GM23338 (cell line): Measurements from ENCODE around the gene ST6GALNAC4. TPM values are rescaled to one million over a fixed set of nuclear protein-coding genes. Genes with fewer than 3 reads are reported as not detected.

Source experiments
- ATAC-seq: fragments of 200-7000 bp; cut with Tn5 transposase; 3 replicates; pipeline ENCODE4 v1.9.1; 2020
- DNase-seq: peaks from one replicate; pipeline ENCODE4 v3.0.0-alpha.2; 2015; ENCODE audit warnings: low spot score
- H2AFZ ChIP-seq: fragments of 200-600 bp; sonication (generic); 2 replicates; pipeline ENCODE4 v1.8.0; 2016; ENCODE audit warnings: antibody characterized with exemption, mild to moderate bottlenecking, moderate library complexity
- H3F3A ChIP-seq: fragments of 200-600 bp; sonication (generic); replicated peaks from 2 replicates; pipeline ENCODE4 v1.8.0; 2017; ENCODE audit warnings: antibody characterized with exemption, mixed run types, low read depth
- H3K27ac ChIP-seq: fragments of 200-600 bp; sonication (generic); 2 replicates; pipeline ENCODE4 v1.6.1; 2016; ENCODE audit warnings: low read depth
- H3K27me3 ChIP-seq: fragments of 200-600 bp; sonication (generic); 2 replicates; pipeline ENCODE4 v1.8.0; 2016; ENCODE audit warnings: mild to moderate bottlenecking, mixed run types, moderate library complexity; ENCODE audit not compliant: insufficient read depth
- H3K36me3 ChIP-seq: fragments of 200-600 bp; sonication (generic); 2 replicates; pipeline ENCODE4 v1.8.0; 2016; ENCODE audit warnings: mild to moderate bottlenecking; ENCODE audit not compliant: insufficient read depth
- H3K4me1 ChIP-seq: fragments of 200-600 bp; sonication (generic); 2 replicates; pipeline ENCODE4 v1.8.0; 2016; ENCODE audit warnings: mild to moderate bottlenecking, moderate library complexity; ENCODE audit not compliant: insufficient read depth
- H3K4me2 ChIP-seq: fragments of 200-600 bp; sonication (generic); 2 replicates; pipeline ENCODE4 v1.7.1; 2017; ENCODE audit warnings: mixed run types
- H3K4me3 ChIP-seq: fragments of 200-600 bp; sonication (generic); 2 replicates; pipeline ENCODE4 v1.6.1; 2016; ENCODE audit warnings: mixed run types
- H3K79me2 ChIP-seq: fragments of 200-600 bp; sonication (generic); replicated peaks from 2 replicates; pipeline ENCODE4 v1.8.0; 2017; ENCODE audit warnings: mild to moderate bottlenecking; ENCODE audit not compliant: insufficient read depth
- H3K9me2 ChIP-seq: fragments of 200-600 bp; sonication (generic); 2 replicates; pipeline ENCODE4 v1.8.0; 2017; ENCODE audit not compliant: insufficient read depth
- H4K20me1 ChIP-seq: fragments of 200-600 bp; sonication (generic); replicated peaks from 2 replicates; pipeline ENCODE4 v1.8.0; 2017; ENCODE audit warnings: mild to moderate bottlenecking; ENCODE audit not compliant: insufficient read depth
- H3K27ac Mint-ChIP-seq: 2 replicates; pipeline ENCODE4 v1.8.0; 2020; ENCODE audit warnings: inconsistent platforms, mild to moderate bottlenecking, moderate library complexity, mixed read lengths
- H3K27me3 Mint-ChIP-seq: 3 replicates; pipeline ENCODE4 v1.8.0; 2022; ENCODE audit warnings: low read depth, mild to moderate bottlenecking, moderate library complexity, mixed read lengths, inconsistent platforms; ENCODE audit not compliant: insufficient read depth, poor library complexity
- H3K36me3 Mint-ChIP-seq: 3 replicates; pipeline ENCODE4 v1.8.0; 2021; ENCODE audit warnings: low read depth, mild to moderate bottlenecking, inconsistent platforms, moderate library complexity, mixed read lengths
- H3K4me1 Mint-ChIP-seq: 3 replicates; pipeline ENCODE4 v1.8.0; 2020; ENCODE audit warnings: mild to moderate bottlenecking, inconsistent platforms, mixed read lengths
- H3K4me3 Mint-ChIP-seq: 3 replicates; pipeline ENCODE4 v1.8.0; 2021; ENCODE audit warnings: moderate library complexity, mild to moderate bottlenecking, inconsistent platforms, mixed read lengths
- H3K9me3 Mint-ChIP-seq: 3 replicates; pipeline ENCODE4 v1.8.0; 2020; ENCODE audit warnings: moderate library complexity, mild to moderate bottlenecking, inconsistent platforms, mixed read lengths
- CREB1 ChIP-seq: fragments of 250-450 bp; sonication (Bioruptor Pico); IDR thresholded peaks from 2 replicates; pipeline ENCODE4 v1.5.0; 2020; ENCODE audit warnings: low read depth, mild to moderate bottlenecking, moderate library complexity
- EZH2 ChIP-seq: fragments of 200-600 bp; sonication (generic); IDR thresholded peaks from one replicate; pipeline ENCODE4 v1.8.0; 2017; ENCODE audit warnings: antibody characterized with exemption, mild to moderate bottlenecking, low read depth; ENCODE audit not compliant: unreplicated experiment
- EZH2phosphoT487 ChIP-seq: fragments of 200-600 bp; sonication (generic); IDR thresholded peaks from one replicate; pipeline ENCODE4 v1.8.1; 2018; ENCODE audit warnings: antibody characterized with exemption; ENCODE audit not compliant: unreplicated experiment
- JUNB ChIP-seq: IDR thresholded peaks from one replicate; pipeline ENCODE4 v1.6.1; 2016; ENCODE audit warnings: antibody characterized with exemption; ENCODE audit not compliant: unreplicated experiment
- NANOG ChIP-seq: IDR thresholded peaks from 2 replicates; pipeline ENCODE4 v1.6.1; 2016; ENCODE audit warnings: antibody characterized with exemption, borderline replicate concordance
- POLR2AphosphoS5 ChIP-seq: IDR thresholded peaks from 2 replicates; pipeline ENCODE4 v1.6.1; 2016; ENCODE audit warnings: antibody characterized with exemption, low read depth
- STAT1 ChIP-seq: IDR thresholded peaks from one replicate; pipeline ENCODE4 v1.6.1; 2016; ENCODE audit warnings: antibody characterized with exemption; ENCODE audit not compliant: unreplicated experiment
- ZNF114 ChIP-seq: fragments of 250-450 bp; sonication (Bioruptor Pico); IDR thresholded peaks from 2 replicates; pipeline ENCODE4 v1.5.0; 2020; ENCODE audit warnings: mild to moderate bottlenecking, moderate library complexity
- ZNF331 ChIP-seq: fragments of 250-450 bp; sonication (Bioruptor Pico); IDR thresholded peaks from 2 replicates; pipeline ENCODE4 v1.5.0; 2020; ENCODE audit warnings: low read depth, mild to moderate bottlenecking, moderate library complexity
- polyA plus RNA-seq: library from polyadenylated mRNA; unstranded; fragments of >200 nt; fragmentation: Nextera tagmentation; extraction: Ambion mirVana; gene quantifications from 2 replicates; pipeline ENCODE4 v1.2.1, GENCODE V29; 2016
- total RNA-seq: library from RNA; depleted of rRNA; stranded (reverse); fragments of >200 nt; shearing (Covaris generic); gene quantifications from 2 replicates; pipeline ENCODE4 v1.2.3, GENCODE V29; 2014
- TF ChIP-seq, protein P1 (sequence below): IDR thresholded peaks from one replicate; pipeline ENCODE4 v1.6.1; 2018; ENCODE audit warnings: antibody characterized with exemption; ENCODE audit not compliant: unreplicated experiment
- TF ChIP-seq, protein P2 (sequence below): fragments of 250-450 bp; sonication (Bioruptor Pico); IDR thresholded peaks from 2 replicates; pipeline ENCODE4 v1.5.0; 2020; ENCODE audit warnings: mild to moderate bottlenecking, moderate library complexity
- TF ChIP-seq, protein P3 (sequence below): IDR thresholded peaks from 2 replicates; pipeline ENCODE4 v1.6.1; 2016; ENCODE audit warnings: antibody characterized with exemption
- TF ChIP-seq, protein P4 (sequence below), 2 experiments: fragments of 200-600 bp in 1 of 2; sonication (generic) in 1 of 2; conservative IDR thresholded peaks; 2 replicates each; pipeline versions ENCODE4 v1.5.1 to v1.6.1; 2016 to 2017; ENCODE audit warnings: antibody characterized with exemption in 2 of 2, low read depth in 2 of 2, mild to moderate bottlenecking in 2 of 2, moderate library complexity in 1 of 2

ST6GALNAC4 gene
- total and polyA plus RNA-seq, 2 experiments from 2014 or later, result 8.1 to 35.3 TPM

DNA sequence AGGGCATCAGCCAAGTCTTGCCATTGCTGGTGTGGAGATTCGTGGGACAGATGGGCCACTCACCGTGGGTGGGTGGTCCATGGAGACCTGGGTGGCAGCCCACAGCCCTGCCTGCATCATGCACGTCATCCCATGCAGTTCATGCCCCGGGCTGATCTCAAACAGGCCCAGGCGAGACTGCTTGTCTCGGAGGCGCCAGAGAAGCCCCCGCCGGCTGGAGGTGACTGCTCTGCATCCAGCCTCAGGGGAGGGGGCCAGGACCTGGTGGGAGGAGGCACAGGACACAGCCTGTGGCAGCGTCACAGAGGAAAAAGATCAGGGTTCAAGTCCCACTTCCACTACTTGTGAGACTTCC is 12.8 kb upstream of the ST6GALNAC4 start:
- Mint-ChIP-seq H3K36me3 (peaks cover 9% of the 10 kb centered on the region), H3K9me3 (no peaks in the 10 kb centered on the region), H3K27ac (no peak overlapping the region), H3K27me3 (peaks cover 33% of the 10 kb centered on the region), H3K4me1 (peaks cover 31% of the 10 kb centered on the region), H3K4me3 (peak overlapping the region; percentile 71)
- Histone ChIP-seq H3K9me2 (no peaks in the 10 kb centered on the region), H3F3A (peaks cover 16% of the 10 kb centered on the region), H3K4me3 (peak overlapping the region; percentile 70), H3K79me2 (no peaks in the 10 kb centered on the region), H2AFZ (no peak overlapping the region), H3K4me1 (peaks cover 27% of the 10 kb centered on the region), H3K4me2 (peak overlapping the region; percentile 92; the same call in 1 of the 2 replicates), H4K20me1 (peaks cover 8% of the 10 kb centered on the region; the same call in 1 of the 2 replicates), H3K27me3 (peaks cover 11% of the 10 kb centered on the region), H3K27ac (no peak overlapping the region), H3K36me3 (no peaks in the 10 kb centered on the region)
- ATAC-seq, result no peak
- TF ChIP-seq ZNF331 (no peak), NANOG (no peak), POLR2AphosphoS5 (no peak), EZH2 (no peak), EZH2phosphoT487 (no peak), STAT1 (no peak), ZNF114 (CRISPR knock-in tag) (no peak), CREB1 (no peak), JUNB (no peak)
- TF ChIP-seq, protein P1, sequence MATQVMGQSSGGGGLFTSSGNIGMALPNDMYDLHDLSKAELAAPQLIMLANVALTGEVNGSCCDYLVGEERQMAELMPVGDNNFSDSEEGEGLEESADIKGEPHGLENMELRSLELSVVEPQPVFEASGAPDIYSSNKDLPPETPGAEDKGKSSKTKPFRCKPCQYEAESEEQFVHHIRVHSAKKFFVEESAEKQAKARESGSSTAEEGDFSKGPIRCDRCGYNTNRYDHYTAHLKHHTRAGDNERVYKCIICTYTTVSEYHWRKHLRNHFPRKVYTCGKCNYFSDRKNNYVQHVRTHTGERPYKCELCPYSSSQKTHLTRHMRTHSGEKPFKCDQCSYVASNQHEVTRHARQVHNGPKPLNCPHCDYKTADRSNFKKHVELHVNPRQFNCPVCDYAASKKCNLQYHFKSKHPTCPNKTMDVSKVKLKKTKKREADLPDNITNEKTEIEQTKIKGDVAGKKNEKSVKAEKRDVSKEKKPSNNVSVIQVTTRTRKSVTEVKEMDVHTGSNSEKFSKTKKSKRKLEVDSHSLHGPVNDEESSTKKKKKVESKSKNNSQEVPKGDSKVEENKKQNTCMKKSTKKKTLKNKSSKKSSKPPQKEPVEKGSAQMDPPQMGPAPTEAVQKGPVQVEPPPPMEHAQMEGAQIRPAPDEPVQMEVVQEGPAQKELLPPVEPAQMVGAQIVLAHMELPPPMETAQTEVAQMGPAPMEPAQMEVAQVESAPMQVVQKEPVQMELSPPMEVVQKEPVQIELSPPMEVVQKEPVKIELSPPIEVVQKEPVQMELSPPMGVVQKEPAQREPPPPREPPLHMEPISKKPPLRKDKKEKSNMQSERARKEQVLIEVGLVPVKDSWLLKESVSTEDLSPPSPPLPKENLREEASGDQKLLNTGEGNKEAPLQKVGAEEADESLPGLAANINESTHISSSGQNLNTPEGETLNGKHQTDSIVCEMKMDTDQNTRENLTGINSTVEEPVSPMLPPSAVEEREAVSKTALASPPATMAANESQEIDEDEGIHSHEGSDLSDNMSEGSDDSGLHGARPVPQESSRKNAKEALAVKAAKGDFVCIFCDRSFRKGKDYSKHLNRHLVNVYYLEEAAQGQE, result no peak
- TF ChIP-seq, protein P2, sequence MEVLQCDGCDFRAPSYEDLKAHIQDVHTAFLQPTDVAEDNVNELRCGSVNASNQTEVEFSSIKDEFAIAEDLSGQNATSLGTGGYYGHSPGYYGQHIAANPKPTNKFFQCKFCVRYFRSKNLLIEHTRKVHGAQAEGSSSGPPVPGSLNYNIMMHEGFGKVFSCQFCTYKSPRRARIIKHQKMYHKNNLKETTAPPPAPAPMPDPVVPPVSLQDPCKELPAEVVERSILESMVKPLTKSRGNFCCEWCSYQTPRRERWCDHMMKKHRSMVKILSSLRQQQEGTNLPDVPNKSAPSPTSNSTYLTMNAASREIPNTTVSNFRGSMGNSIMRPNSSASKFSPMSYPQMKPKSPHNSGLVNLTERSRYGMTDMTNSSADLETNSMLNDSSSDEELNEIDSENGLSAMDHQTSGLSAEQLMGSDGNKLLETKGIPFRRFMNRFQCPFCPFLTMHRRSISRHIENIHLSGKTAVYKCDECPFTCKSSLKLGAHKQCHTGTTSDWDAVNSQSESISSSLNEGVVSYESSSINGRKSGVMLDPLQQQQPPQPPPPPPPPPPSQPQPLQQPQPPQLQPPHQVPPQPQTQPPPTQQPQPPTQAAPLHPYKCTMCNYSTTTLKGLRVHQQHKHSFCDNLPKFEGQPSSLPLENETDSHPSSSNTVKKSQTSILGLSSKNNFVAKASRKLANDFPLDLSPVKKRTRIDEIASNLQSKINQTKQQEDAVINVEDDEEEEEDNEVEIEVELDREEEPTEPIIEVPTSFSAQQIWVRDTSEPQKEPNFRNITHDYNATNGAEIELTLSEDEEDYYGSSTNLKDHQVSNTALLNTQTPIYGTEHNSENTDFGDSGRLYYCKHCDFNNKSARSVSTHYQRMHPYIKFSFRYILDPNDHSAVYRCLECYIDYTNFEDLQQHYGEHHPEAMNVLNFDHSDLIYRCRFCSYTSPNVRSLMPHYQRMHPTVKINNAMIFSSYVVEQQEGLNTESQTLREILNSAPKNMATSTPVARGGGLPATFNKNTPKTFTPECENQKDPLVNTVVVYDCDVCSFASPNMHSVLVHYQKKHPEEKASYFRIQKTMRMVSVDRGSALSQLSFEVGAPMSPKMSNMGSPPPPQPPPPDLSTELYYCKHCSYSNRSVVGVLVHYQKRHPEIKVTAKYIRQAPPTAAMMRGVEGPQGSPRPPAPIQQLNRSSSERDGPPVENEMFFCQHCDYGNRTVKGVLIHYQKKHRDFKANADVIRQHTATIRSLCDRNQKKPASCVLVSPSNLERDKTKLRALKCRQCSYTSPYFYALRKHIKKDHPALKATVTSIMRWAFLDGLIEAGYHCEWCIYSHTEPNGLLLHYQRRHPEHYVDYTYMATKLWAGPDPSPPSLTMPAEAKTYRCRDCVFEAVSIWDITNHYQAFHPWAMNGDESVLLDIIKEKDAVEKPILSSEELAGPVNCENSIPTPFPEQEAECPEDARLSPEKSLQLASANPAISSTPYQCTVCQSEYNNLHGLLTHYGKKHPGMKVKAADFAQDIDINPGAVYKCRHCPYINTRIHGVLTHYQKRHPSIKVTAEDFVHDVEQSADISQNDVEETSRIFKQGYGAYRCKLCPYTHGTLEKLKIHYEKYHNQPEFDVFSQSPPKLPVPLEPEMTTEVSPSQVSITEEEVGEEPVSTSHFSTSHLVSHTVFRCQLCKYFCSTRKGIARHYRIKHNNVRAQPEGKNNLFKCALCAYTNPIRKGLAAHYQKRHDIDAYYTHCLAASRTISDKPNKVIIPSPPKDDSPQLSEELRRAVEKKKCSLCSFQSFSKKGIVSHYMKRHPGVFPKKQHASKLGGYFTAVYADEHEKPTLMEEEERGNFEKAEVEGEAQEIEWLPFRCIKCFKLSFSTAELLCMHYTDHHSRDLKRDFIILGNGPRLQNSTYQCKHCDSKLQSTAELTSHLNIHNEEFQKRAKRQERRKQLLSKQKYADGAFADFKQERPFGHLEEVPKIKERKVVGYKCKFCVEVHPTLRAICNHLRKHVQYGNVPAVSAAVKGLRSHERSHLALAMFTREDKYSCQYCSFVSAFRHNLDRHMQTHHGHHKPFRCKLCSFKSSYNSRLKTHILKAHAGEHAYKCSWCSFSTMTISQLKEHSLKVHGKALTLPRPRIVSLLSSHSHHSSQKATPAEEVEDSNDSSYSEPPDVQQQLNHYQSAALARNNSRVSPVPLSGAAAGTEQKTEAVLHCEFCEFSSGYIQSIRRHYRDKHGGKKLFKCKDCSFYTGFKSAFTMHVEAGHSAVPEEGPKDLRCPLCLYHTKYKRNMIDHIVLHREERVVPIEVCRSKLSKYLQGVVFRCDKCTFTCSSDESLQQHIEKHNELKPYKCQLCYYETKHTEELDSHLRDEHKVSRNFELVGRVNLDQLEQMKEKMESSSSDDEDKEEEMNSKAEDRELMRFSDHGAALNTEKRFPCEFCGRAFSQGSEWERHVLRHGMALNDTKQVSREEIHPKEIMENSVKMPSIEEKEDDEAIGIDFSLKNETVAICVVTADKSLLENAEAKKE (CRISPR knock-in tag), result no peak
- TF ChIP-seq, protein P3, sequence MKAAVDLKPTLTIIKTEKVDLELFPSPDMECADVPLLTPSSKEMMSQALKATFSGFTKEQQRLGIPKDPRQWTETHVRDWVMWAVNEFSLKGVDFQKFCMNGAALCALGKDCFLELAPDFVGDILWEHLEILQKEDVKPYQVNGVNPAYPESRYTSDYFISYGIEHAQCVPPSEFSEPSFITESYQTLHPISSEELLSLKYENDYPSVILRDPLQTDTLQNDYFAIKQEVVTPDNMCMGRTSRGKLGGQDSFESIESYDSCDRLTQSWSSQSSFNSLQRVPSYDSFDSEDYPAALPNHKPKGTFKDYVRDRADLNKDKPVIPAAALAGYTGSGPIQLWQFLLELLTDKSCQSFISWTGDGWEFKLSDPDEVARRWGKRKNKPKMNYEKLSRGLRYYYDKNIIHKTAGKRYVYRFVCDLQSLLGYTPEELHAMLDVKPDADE, result no peak
- TF ChIP-seq, protein P4, sequence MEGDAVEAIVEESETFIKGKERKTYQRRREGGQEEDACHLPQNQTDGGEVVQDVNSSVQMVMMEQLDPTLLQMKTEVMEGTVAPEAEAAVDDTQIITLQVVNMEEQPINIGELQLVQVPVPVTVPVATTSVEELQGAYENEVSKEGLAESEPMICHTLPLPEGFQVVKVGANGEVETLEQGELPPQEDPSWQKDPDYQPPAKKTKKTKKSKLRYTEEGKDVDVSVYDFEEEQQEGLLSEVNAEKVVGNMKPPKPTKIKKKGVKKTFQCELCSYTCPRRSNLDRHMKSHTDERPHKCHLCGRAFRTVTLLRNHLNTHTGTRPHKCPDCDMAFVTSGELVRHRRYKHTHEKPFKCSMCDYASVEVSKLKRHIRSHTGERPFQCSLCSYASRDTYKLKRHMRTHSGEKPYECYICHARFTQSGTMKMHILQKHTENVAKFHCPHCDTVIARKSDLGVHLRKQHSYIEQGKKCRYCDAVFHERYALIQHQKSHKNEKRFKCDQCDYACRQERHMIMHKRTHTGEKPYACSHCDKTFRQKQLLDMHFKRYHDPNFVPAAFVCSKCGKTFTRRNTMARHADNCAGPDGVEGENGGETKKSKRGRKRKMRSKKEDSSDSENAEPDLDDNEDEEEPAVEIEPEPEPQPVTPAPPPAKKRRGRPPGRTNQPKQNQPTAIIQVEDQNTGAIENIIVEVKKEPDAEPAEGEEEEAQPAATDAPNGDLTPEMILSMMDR (conservative IDR thresholded peaks at IDR 0.05; ENCODE audit: low read depth in 2 of 2), result no peak
- DNase-seq, result no peak
